Loucy (cell line): ENCODE measurements around the gene DLX1.

Experiments
- H2AFZ ChIP-seq: fragments of 200-600 bp; sonication (generic); 2 replicates; pipeline ENCODE4 v1.6.0; 2016; ENCODE audit warnings: antibody characterized with exemption, mild to moderate bottlenecking, low read length, moderate library complexity
- H3F3A ChIP-seq: fragments of 200-600 bp; 2 replicates; pipeline ENCODE4 v1.6.0; 2016; ENCODE audit warnings: antibody characterized with exemption, low read depth, mild to moderate bottlenecking
- H3K27me3 ChIP-seq: fragments of 200-600 bp; sonication (generic); 2 replicates; pipeline ENCODE4 v1.6.1; 2014; ENCODE audit warnings: low read length, mild to moderate bottlenecking; ENCODE audit not compliant: insufficient read depth, poor library complexity, severe bottlenecking
- H3K36me3 ChIP-seq: fragments of 200-600 bp; sonication (generic); 2 replicates; pipeline ENCODE4 v1.6.1; 2016; ENCODE audit warnings: low read length; ENCODE audit not compliant: insufficient read depth
- H3K4me1 ChIP-seq: fragments of 200-600 bp; sonication (generic); 2 replicates; pipeline ENCODE4 v1.5.1; 2014; ENCODE audit warnings: low read length, mild to moderate bottlenecking; ENCODE audit not compliant: insufficient read depth, poor library complexity, severe bottlenecking
- H3K4me2 ChIP-seq: fragments of 200-600 bp; sonication (generic); 2 replicates; pipeline ENCODE4 v1.6.0; 2014; ENCODE audit warnings: antibody characterized with exemption, low read length, low read depth, mild to moderate bottlenecking; ENCODE audit not compliant: poor library complexity, severe bottlenecking
- H3K4me3 ChIP-seq: fragments of 200-600 bp; sonication (generic); 2 replicates; pipeline ENCODE4 v1.5.1; 2014; ENCODE audit warnings: low read length, mild to moderate bottlenecking, mixed read lengths; ENCODE audit not compliant: poor library complexity, severe bottlenecking
- H3K79me2 ChIP-seq: fragments of 200-600 bp; sonication (generic); 2 replicates; pipeline ENCODE4 v1.6.1; 2014; ENCODE audit warnings: low read length; ENCODE audit not compliant: insufficient read depth
- H3K9ac ChIP-seq: fragments of 200-600 bp; sonication (generic); 2 replicates; pipeline ENCODE4 v1.6.0; 2014; ENCODE audit warnings: mild to moderate bottlenecking, low read depth, low read length, moderate library complexity; ENCODE audit not compliant: poor library complexity, severe bottlenecking
- H3K9me2 ChIP-seq: fragments of 200-600 bp; sonication (generic); replicated peaks from 2 replicates; pipeline ENCODE4 v1.6.1; 2016; ENCODE audit warnings: low read depth, low read length, mixed read lengths
- H3K9me3 ChIP-seq: fragments of 200-600 bp; sonication (generic); 2 replicates; pipeline ENCODE4 v1.6.1; 2014; ENCODE audit warnings: mild to moderate bottlenecking, antibody characterized with exemption, low read length, low read depth; ENCODE audit not compliant: insufficient read depth
- H4K20me1 ChIP-seq: fragments of 200-600 bp; sonication (generic); 2 replicates; pipeline ENCODE4 v1.6.0; 2014; ENCODE audit warnings: antibody characterized with exemption, low read length, mild to moderate bottlenecking; ENCODE audit not compliant: insufficient read depth, poor library complexity, severe bottlenecking
- EZH2phosphoT487 ChIP-seq: fragments of 200-600 bp; IDR thresholded peaks from 2 replicates; pipeline ENCODE4 v1.6.1; 2018; ENCODE audit warnings: antibody characterized with exemption, mild to moderate bottlenecking, moderate library complexity, borderline replicate concordance
- TF ChIP-seq, protein P1 (sequence below): fragments of 200-600 bp; sonication (generic); conservative IDR thresholded peaks from 2 replicates; pipeline ENCODE4 v1.5.1; 2014; ENCODE audit warnings: mild to moderate bottlenecking, antibody characterized with exemption, low read length

The DLX1 gene

GRCh38 chr2:172083628-172084394 is 1.5 kb upstream of the DLX1 start:
- H3K9me2 ChIP-seq: no peaks in the 10 kb centered on the region
- H3K79me2 ChIP-seq: no peaks in the 10 kb centered on the region
- no peak for TF ChIP-seq EZH2phosphoT487
- TF ChIP-seq, protein P1, sequence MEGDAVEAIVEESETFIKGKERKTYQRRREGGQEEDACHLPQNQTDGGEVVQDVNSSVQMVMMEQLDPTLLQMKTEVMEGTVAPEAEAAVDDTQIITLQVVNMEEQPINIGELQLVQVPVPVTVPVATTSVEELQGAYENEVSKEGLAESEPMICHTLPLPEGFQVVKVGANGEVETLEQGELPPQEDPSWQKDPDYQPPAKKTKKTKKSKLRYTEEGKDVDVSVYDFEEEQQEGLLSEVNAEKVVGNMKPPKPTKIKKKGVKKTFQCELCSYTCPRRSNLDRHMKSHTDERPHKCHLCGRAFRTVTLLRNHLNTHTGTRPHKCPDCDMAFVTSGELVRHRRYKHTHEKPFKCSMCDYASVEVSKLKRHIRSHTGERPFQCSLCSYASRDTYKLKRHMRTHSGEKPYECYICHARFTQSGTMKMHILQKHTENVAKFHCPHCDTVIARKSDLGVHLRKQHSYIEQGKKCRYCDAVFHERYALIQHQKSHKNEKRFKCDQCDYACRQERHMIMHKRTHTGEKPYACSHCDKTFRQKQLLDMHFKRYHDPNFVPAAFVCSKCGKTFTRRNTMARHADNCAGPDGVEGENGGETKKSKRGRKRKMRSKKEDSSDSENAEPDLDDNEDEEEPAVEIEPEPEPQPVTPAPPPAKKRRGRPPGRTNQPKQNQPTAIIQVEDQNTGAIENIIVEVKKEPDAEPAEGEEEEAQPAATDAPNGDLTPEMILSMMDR: no peak
- H3K4me1 ChIP-seq: no peaks in the 10 kb centered on the region
- no peak overlapping the region for H3K4me2 ChIP-seq
- H3K9ac ChIP-seq: no peak overlapping the region
- H3F3A ChIP-seq: no peaks in the 10 kb centered on the region
- H3K4me3 ChIP-seq: no peak overlapping the region
- H4K20me1 ChIP-seq: no peaks in the 10 kb centered on the region
- H2AFZ ChIP-seq: no peak overlapping the region
- H3K9me3 ChIP-seq: no peaks in the 10 kb centered on the region
- no peaks in the 10 kb centered on the region for H3K36me3 ChIP-seq
- H3K27me3 ChIP-seq: no peaks in the 10 kb centered on the region

DNA sequence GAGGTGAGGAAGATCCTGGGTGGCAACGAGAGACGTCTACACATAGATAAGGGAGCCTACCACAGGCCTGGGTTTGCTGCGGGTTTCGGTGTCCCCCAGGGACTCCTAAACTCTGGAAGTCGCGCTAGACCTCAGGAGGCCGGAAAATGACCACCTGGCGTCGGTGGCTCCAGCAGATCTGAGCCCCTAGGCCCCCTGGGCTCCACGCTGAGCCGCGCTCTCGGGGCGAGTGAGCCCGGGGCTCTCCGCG is 987 bp upstream of the DLX1 start:
- Histone ChIP-seq H3K4me1 (no peaks in the 10 kb centered on the region), H3K4me3 (no peak overlapping the region), H3K27me3 (no peaks in the 10 kb centered on the region), H4K20me1 (no peaks in the 10 kb centered on the region), H3K79me2 (no peaks in the 10 kb centered on the region), H2AFZ (no peak overlapping the region), H3K9ac (no peak overlapping the region), H3K9me3 (no peaks in the 10 kb centered on the region), H3K36me3 (no peaks in the 10 kb centered on the region), H3K9me2 (no peaks in the 10 kb centered on the region), H3K4me2 (no peak overlapping the region), H3F3A (no peaks in the 10 kb centered on the region)
- TF ChIP-seq, protein P1: no peak

- Histone ChIP-seq H3K4me3 (no peak overlapping the region), H3K4me2 (no peak overlapping the region), H3K4me1 (no peaks in the 10 kb centered on the region), H3K36me3 (no peaks in the 10 kb centered on the region), H3F3A (no peaks in the 10 kb centered on the region), H3K9me3 (no peaks in the 10 kb centered on the region), H3K9ac (no peak overlapping the region), H3K79me2 (no peaks in the 10 kb centered on the region), H4K20me1 (no peaks in the 10 kb centered on the region), H3K27me3 (no peaks in the 10 kb centered on the region), H3K9me2 (no peaks in the 10 kb centered on the region), H2AFZ (no peak overlapping the region)
- no peak for TF ChIP-seq EZH2phosphoT487
- TF ChIP-seq, protein P1: no peak
Observed at GRCh38 chr2:172084645-172085459, 455 bp upstream of the DLX1 start.
